HG03565 (cell line): ENCODE results near the gene KIFBP.
A peak's percentile ranks its signal among the peaks of the same experiment; 100 is the strongest.

Source experiments
- ATAC-seq: cut with Tn5 transposase; IDR thresholded peaks from one replicate; pipeline ENCODE4 v1.9.1; 2021; ENCODE audit warnings: mild to moderate bottlenecking, moderate library complexity; ENCODE audit not compliant: unreplicated experiment

Gene KIFBP

GRCh38 chr10:69051303-69051702 lies 62.7 kb downstream of the KIFBP start:
- peak; percentile 31 for ATAC-seq

- ATAC-seq: no peak
Measured at GRCh38 chr10:69051710-69052487, 63.3 kb downstream of the KIFBP start.

GRCh38 chr10:69052736-69053135 lies 64.1 kb downstream of the KIFBP start:
- no peak for ATAC-seq

DNA sequence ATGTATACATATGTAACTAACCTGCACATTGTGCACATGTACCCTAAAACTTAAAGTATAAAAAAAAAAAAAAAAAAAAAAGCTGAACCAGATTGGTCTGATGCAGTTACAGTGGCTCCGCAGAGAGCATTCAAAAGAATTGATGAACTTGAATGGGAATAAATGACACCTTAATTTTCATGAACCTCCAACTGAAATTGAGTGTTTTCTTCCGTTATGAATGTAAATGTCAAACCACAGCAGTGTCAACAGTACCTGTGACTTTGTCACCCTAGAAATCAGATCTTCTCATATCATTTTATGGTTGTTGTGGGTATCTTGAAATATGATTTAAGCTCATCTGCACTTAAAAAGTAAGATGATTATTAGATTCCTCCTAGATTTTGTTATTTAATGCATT lies 66.6 kb downstream of the KIFBP start:
- ATAC-seq: no peak

DNA sequence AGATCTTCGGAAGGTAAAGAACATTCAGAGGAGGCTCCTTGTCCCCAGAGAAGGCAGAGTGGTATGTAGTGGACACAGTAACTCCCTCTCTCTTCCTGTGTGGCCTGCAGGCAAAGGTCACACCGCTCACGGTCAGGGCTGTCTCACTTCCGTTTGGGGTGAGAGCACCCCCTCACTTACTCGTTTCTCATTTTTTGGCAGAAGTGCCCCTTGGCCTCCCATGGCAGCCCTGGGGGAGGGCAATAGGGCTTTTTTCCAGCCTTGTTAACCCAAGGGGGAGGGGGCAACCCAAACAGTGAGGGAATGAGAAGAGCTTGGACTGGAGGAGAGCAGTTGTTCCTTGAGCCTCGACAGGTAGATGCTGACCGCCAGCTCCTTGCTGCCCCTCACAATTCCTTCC lies 67.5 kb downstream of the KIFBP start:
- no peak for ATAC-seq

DNA sequence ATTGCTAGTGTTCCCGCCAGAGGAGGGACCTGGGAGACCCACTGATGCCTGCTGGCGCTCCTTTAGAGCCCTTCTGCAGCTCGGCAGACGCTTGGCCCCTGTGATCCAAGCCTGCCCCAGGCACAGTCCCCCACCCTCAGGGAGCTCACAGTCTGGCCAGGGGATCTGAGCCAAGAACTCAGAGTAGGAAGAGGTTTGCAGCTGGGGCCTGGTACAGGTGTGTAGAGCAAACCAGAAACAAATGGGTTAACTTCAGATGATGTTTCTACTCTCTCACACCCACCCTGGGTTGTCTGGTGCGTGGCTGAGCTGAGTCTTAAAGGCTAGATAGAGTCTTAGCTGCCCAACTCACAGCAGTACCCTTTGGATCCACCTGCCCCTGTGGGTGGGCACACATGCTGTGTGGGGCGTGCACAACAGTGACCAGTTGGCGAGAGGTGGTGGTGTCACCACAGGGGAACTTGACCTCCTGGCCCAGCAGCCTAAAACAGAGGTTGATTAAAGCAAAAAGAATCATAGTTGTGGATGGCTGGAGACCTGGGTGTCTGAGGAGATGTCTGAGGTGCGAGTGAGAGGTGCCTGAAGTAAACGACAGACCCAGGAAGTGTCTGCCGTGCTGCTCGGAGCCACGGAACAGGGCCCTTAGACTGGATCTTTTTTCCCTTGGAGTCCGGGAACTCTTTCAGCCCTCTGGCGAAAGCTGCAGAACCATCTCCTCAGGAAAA lies 68.1 kb downstream of the KIFBP start:
- ATAC-seq: no peak

GRCh38 chr10:69057261-69057950 lies 68.8 kb downstream of the KIFBP start:
- no peak for ATAC-seq

DNA sequence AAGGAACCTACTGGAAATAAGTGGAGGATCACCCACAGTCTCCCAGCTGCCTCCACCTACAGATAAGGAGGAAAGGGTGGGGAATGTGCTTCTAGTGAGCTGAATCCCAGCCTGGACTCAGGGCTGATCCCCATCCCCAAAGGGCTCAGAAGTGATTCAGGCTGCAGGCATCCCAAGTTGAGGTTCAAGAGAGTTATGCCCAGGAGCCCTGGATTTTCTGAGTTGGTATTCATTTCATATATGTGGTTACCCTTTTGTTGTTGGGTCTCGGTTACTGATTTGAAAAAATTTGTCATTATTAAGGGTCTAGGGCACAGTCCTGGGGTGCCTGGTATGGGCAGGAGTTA lies 69.3 kb downstream of the KIFBP start:
- no peak for ATAC-seq

DNA sequence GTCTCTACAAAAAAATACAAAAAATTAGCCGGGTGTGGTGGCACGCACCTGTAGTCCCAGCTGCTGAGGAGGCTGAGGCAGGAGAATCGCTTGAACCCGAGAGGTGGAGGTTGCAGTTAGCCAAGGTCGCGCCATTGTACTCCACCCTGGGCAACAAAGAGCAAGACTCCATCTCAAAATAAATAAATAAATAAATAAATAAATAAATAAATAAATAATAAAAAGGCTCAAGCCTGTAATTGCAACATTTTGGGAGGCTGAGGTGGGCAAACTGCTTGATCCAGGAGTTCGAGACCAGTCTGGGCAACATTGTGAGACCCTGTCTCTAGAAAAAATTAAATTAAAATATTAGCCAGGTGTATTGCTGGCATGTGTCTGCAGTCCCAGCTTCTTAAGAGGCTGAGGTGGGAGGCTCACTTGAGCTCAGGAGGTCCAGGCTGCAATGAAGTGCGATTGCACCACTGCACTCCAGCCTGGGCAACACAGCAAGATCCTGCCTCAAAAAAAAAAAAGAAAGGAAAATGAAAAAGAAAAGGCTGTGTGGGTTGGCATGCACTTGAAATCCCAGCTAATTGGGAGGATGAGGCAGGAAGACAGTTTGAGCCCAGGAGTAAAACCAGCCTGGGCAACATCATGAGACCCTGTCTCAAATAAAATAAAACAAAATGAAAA lies 71.7 kb downstream of the KIFBP start:
- no peak for ATAC-seq

GRCh38 chr10:69061305-69062161 lies 72.9 kb downstream of the KIFBP start:
- no peak for ATAC-seq

DNA sequence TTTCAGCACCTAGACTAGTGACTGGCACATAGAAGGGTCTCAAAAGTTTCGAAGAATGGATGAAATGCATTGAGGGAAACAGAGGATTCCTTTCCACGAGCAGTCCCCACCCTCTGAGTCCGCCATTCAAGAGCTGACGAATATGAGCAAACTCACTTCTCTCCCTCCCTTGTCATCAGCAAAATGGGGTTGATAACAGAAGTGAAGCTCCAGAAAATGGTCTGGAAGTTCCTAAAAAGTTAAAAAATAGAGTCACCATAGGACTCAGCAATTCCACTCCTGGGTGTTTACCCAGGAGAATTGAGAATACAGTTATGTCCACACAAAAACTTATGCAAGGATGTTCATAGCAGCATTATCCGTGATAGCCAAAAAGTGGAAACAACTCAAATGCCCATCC lies 74.3 kb downstream of the KIFBP start:
- no peak for ATAC-seq

- ATAC-seq: no peak
Measured at GRCh38 chr10:69064762-69065328, 76.2 kb downstream of the KIFBP start.

DNA sequence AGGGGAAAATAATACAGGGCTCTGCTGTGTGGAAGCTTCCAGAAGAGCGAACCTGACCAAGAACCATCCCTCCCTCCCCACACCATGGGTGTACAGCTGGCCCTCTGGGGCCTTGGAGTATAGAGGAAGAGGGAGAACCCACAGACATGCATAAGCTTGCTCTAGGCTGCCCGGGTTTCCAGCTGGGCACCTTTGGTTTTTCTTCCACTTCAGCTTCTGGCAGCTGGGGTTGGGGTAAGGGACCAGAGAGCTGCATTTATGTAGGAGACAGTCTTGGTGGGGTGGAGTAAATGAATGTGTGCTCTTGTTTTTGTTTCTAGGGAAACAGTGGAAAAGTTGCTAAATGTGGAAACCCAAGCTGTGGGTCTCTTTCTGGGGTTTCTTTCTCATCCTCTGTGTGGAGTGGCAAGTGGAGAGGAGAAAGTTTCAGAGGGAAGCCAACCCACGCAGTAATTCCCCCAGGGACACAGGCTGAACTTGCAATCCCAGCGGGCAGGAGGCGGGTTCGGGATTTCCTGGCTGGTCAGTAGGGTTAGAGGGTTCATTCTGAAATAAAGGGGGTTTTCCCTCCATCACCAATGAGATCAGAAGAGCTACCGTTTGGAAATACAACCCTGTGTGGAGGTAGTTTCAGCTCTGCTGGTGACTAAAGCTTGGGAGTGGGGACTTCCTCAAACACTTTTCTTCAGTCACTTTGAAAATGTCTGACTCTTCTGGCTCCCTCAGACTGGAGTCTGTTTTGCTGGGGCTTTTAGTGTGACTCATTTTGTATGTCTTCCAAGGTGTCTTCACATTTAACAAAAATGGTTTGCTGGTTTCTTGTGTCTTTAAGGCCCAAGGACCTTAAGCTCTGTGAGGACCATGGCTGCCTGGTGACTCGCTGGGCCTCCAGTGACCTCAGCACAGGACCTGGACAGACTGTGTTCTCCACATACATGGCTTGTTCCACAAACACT lies 77.1 kb downstream of the KIFBP start:
- ATAC-seq: peak; percentile 40
